Thyroid gland (tissue), 4 donors: ENCODE data around the gene LDB3.
A peak's percentile ranks its signal among the peaks of the same experiment; 100 is the strongest.

ENCODE experiments used
- POLR2A ChIP-seq, 2 donors: fragments of 450-650 bp; IDR thresholded peaks; one replicate each; pipeline ENCODE4 v1.6.1; 2017; ENCODE audit warnings: antibody characterized with exemption in 2 of 2, mild to moderate bottlenecking in 2 of 2, moderate library complexity in 1 of 2
- TF ChIP-seq, protein P1 (sequence below), 6 experiments: fragments of 200-600 bp in 3 of 6; fragments of 450-650 bp in 3 of 6; sonication (generic) in 3 of 6; IDR thresholded peaks; one replicate each; pipeline ENCODE4 v1.5.1; 2016 to 2019; ENCODE audit warnings: antibody characterized with exemption in 6 of 6, mild to moderate bottlenecking in 2 of 6, inconsistent platforms in 1 of 6, moderate library complexity in 1 of 6

DNA sequence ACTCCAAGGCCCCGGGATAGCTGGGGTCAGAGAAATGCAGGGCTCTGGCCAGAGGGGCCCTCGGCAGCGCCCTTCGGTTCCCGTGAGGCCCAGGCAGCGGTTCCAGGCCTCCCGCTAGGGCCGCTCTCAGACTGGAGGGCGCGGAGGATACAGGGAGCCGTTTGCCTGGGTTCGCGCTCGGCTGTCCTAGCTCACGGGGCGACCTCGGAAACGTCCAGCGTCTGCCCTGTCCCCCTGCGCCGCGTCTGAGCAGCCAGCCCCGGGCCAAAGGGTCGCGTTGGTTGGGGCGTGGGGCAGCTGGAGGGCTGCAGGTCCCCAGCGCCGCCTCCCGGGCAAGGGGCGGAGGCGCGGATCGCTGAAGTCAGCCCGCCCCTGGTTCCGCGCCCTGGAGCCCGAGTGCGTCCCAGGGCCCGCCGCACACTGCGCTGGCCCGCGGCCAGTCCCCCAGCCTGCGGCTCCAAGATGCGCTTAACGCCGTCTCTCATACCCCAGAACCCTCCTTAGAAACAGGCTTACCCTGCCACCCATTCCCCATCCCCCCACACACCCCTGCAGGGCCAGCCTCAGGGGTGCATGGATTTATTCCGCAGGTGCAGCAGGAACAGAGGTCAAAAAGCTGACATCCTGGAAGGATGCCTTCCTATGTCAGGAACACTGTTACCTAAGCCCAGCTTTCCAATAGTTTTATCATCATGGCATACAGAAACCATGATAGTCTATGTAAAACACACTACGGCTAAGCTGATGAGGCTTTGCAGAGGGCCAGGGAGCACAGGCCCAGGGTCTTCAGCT, 36.1 kb upstream of the LDB3 start:
- TF ChIP-seq, protein P1, sequence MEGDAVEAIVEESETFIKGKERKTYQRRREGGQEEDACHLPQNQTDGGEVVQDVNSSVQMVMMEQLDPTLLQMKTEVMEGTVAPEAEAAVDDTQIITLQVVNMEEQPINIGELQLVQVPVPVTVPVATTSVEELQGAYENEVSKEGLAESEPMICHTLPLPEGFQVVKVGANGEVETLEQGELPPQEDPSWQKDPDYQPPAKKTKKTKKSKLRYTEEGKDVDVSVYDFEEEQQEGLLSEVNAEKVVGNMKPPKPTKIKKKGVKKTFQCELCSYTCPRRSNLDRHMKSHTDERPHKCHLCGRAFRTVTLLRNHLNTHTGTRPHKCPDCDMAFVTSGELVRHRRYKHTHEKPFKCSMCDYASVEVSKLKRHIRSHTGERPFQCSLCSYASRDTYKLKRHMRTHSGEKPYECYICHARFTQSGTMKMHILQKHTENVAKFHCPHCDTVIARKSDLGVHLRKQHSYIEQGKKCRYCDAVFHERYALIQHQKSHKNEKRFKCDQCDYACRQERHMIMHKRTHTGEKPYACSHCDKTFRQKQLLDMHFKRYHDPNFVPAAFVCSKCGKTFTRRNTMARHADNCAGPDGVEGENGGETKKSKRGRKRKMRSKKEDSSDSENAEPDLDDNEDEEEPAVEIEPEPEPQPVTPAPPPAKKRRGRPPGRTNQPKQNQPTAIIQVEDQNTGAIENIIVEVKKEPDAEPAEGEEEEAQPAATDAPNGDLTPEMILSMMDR (IDR thresholded peaks at IDR 0.05): peak in 2 of 6 experiments; percentile 30 to 35
- TF ChIP-seq POLR2A (IDR thresholded peaks at IDR 0.05): no peak
